HepG2 (cell line): ENCODE measurements around the gene TBC1D22A. TPM values are rescaled to one million over a fixed set of nuclear protein-coding genes. Genes with fewer than 3 reads are reported as not detected.

Experiments used
- ATAC-seq: fragments of 200-7000 bp; cut with Tn5 transposase; 3 replicates; pipeline ENCODE4 v1.9.1; 2020; ENCODE audit warnings: mild to moderate bottlenecking, moderate library complexity
- BruUV-seq: library from RNA; stranded (reverse); fragments of 400-500 nt; replicated peaks from 2 replicates; lab custom pipeline; 2021; lab: Mats Ljungman, UMichigan
- CTCF ChIA-PET: fragments of 300-600 bp; formaldehyde crosslinking; extraction: SDS; loops from one replicate; lab custom pipeline; 2021; ENCODE audit warnings: low total read pairs, inconsistent platforms, low intra/inter-chr PET ratio; lab: Yijun Ruan, JAX
- POLR2A ChIA-PET: fragments of 350-600 bp; sonication (Branson Sonifier 250); formaldehyde crosslinking; loops from one replicate; lab custom pipeline; 2020; ENCODE audit warnings: antibody characterized with exemption, inconsistent platforms; lab: Yijun Ruan, JAX
- DNase-seq: peaks from one replicate; pipeline ENCODE4 v3.0.0-alpha.2; 2015; ENCODE audit warnings: low spot score
- FAIRE-seq: peaks from 3 replicates; lab custom pipeline; 2011; peaks lifted over from hg19 to GRCh38; lab: Jason Lieb, UNC
- H2AFZ ChIP-seq: one replicate; pipeline ENCODE4 v1.6.1; 2011; ENCODE audit warnings: low read length, inconsistent platforms
- H3K27ac ChIP-seq: fragments of 300-600 bp; 3 replicates; pipeline ENCODE4 v1.8.0; 2011; ENCODE audit warnings: mixed run types, mild to moderate bottlenecking, mixed read lengths, low read length, inconsistent platforms; ENCODE audit not compliant: insufficient read depth; ENCODE audit errors: extremely low read length
- H3K27me3 ChIP-seq, 2 experiments: fragments of 200-600 bp in 1 of 2; 2 replicates in 1 of 2; 3 replicates in 1 of 2; pipeline versions ENCODE4 v1.6.0 to v1.8.0; 2011; ENCODE audit warnings: low read length in 2 of 2, mild to moderate bottlenecking in 2 of 2, moderate library complexity in 2 of 2, inconsistent platforms in 1 of 2; ENCODE audit not compliant: insufficient read depth in 2 of 2, control insufficient read depth in 1 of 2
- H3K36me3 ChIP-seq, 2 experiments: fragments of 200-600 bp in 1 of 2; replicated peaks in 1 of 2; 2 replicates in 1 of 2; 3 replicates in 1 of 2; pipeline versions ENCODE4 v1.5.1 to v1.8.0; 2011; ENCODE audit warnings: low read length in 2 of 2, inconsistent platforms in 1 of 2; ENCODE audit not compliant: insufficient read depth in 2 of 2, control insufficient read depth in 1 of 2
- H3K4me1 ChIP-seq: 2 replicates; pipeline ENCODE4 v1.5.1; 2012; ENCODE audit warnings: low read length, inconsistent platforms; ENCODE audit not compliant: insufficient read depth
- H3K4me2 ChIP-seq: 2 replicates; pipeline ENCODE4 v1.6.0; 2011; ENCODE audit warnings: low read depth, low read length, inconsistent platforms
- H3K4me3 ChIP-seq, 3 experiments: fragments of 200-600 bp in 1 of 3; sonication (generic), shearing (Covaris generic) in 1 of 3; replicated peaks in 1 of 3; 2 replicates each; pipeline ENCODE4 v1.5.1; 2011 to 2016; ENCODE audit warnings: low read length in 3 of 3, inconsistent platforms in 2 of 3, low read depth in 2 of 3, mild to moderate bottlenecking in 2 of 3, control low read depth in 1 of 3, mixed read lengths in 1 of 3; ENCODE audit not compliant: insufficient read depth in 1 of 3
- H3K79me2 ChIP-seq: one replicate; pipeline ENCODE4 v1.6.1; 2011; ENCODE audit warnings: low read length, inconsistent platforms; ENCODE audit not compliant: insufficient read depth
- H3K9ac ChIP-seq: 2 replicates; pipeline ENCODE4 v1.6.0; 2011; ENCODE audit warnings: mild to moderate bottlenecking, low read depth, low read length, inconsistent platforms; ENCODE audit not compliant: insufficient read depth
- H3K9me3 ChIP-seq: 2 replicates; pipeline ENCODE4 v1.5.1; 2012; ENCODE audit warnings: mild to moderate bottlenecking, low read length
- H4K20me1 ChIP-seq: 2 replicates; pipeline ENCODE4 v1.6.0; 2011; ENCODE audit warnings: inconsistent platforms, mild to moderate bottlenecking, low read length, moderate library complexity; ENCODE audit not compliant: insufficient read depth
- ARID2 ChIP-seq: sonication (generic); formaldehyde crosslinking; IDR thresholded peaks from 2 replicates; pipeline ENCODE4 v1.8.1; 2022; ENCODE audit warnings: mild to moderate bottlenecking, missing genetic modification reagents, borderline replicate concordance
- ARNTL ChIP-seq: sonication (generic); formaldehyde crosslinking; IDR thresholded peaks from 2 replicates; pipeline ENCODE4 v1.4.0; 2020; ENCODE audit warnings: mild to moderate bottlenecking, missing genetic modification reagents
- JUNB ChIP-seq: sonication (generic); formaldehyde crosslinking; IDR thresholded peaks from 2 replicates; pipeline ENCODE4 v1.8.0; 2022; ENCODE audit warnings: missing genetic modification reagents, mild to moderate bottlenecking, borderline replicate concordance
- MLLT10 ChIP-seq: sonication (generic); formaldehyde crosslinking; IDR thresholded peaks from 2 replicates; pipeline ENCODE4 v1.4.0; 2020; ENCODE audit warnings: missing genetic modification reagents
- SMYD3 ChIP-seq: sonication (generic); formaldehyde crosslinking; IDR thresholded peaks from 2 replicates; pipeline ENCODE4 v1.8.1; 2023; ENCODE audit warnings: mild to moderate bottlenecking, missing genetic modification reagents
- ZNF749 ChIP-seq: sonication (generic); formaldehyde crosslinking; IDR thresholded peaks from 2 replicates; pipeline ENCODE4 v1.8.0; 2022; ENCODE audit warnings: mild to moderate bottlenecking, missing genetic modification reagents, moderate library complexity, borderline replicate concordance
- ZNF776 ChIP-seq: sonication (generic); formaldehyde crosslinking; IDR thresholded peaks from 2 replicates; pipeline ENCODE4 v1.4.0; 2020; ENCODE audit warnings: mild to moderate bottlenecking, missing genetic modification reagents
- WGBS: methylation state at CpG from one replicate; pipeline ENCODE4 v1.1.6; 2017; ENCODE audit warnings: low lambda C conversion rate; 5-methylcytosine and 5-hydroxymethylcytosine counted together
- in situ Hi-C: cut with HindIII; loops from 2 replicates; pipeline ENCODE4 v1.10.0; 2017; ENCODE audit warnings: low pct_unique_long_range_greater_than_20kb; ENCODE audit not compliant: extremely low pct_ligation_motif_present
- intact Hi-C: fragments of 100-400 bp; cut with micrococcal nuclease; formaldehyde crosslinking; loops from one replicate; pipeline ENCODE4 v1.10.0; 2022; ENCODE audit not compliant: unreplicated experiment
- polyA plus RNA-seq, 8 experiments: library from polyadenylated mRNA; depleted of rRNA in 3 of 8; stranded (reverse) in 7 of 8; unstranded in 1 of 8; fragments of >200 nt; fragmentation: Illumina TruSeq in 4 of 8; extraction: Trizol in 4 of 8; gene quantifications; 2 replicates each; pipeline versions ENCODE4 v1.2.1 to v1.2.3, GENCODE V29; 2011 to 2016; ENCODE audit warnings: low read depth in 4 of 8, missing spikeins in 1 of 8, mixed read lengths in 1 of 8; ENCODE audit not compliant: insufficient read depth in 1 of 8
- total RNA-seq, 5 experiments: library from RNA; depleted of rRNA; stranded (reverse); fragments of >200 nt; fragmentation: Illumina TruSeq; extraction: Trizol; gene quantifications; 2 replicates each; pipeline ENCODE4 v1.2.3, GENCODE V29; 2016; ENCODE audit warnings: low read depth in 1 of 5
- TF ChIP-seq, protein P1 (sequence below): sonication (generic); formaldehyde crosslinking; IDR thresholded peaks from 2 replicates; pipeline ENCODE4 v1.4.0; 2020; ENCODE audit warnings: missing genetic modification reagents, borderline replicate concordance
- TF ChIP-seq, protein P2 (sequence below): sonication (generic); formaldehyde crosslinking; IDR thresholded peaks from 2 replicates; pipeline ENCODE4 v1.9.0; 2022; ENCODE audit warnings: low read depth, missing genetic modification reagents
- TF ChIP-seq, protein P3 (sequence below): IDR thresholded peaks from 2 replicates; pipeline ENCODE4 v1.6.1; 2016; ENCODE audit warnings: missing biosample characterization, missing genetic modification reagents, low read depth
- TF ChIP-seq, protein P4 (sequence below): sonication (generic); formaldehyde crosslinking; IDR thresholded peaks from 2 replicates; pipeline ENCODE4 v1.5.0; 2020; ENCODE audit warnings: mild to moderate bottlenecking, missing genetic modification reagents
- TF ChIP-seq, protein P5 (sequence below): sonication (generic); formaldehyde crosslinking; IDR thresholded peaks from 2 replicates; pipeline ENCODE4 v1.8.0; 2022; ENCODE audit warnings: mild to moderate bottlenecking, missing genetic modification reagents; ENCODE audit not compliant: insufficient replicate concordance
- TF ChIP-seq, protein P6 (sequence below): sonication (generic); formaldehyde crosslinking; IDR thresholded peaks from 2 replicates; pipeline ENCODE4 v1.5.0; 2020; ENCODE audit warnings: missing genetic modification reagents, mild to moderate bottlenecking, borderline replicate concordance

TBC1D22A gene
- total and polyA plus RNA-seq, 2 of the 13 experiments (the other 11 are each of a cell fraction or from before 2014, with no cell fraction given): 17.3 to 18.0 TPM

DNA sequence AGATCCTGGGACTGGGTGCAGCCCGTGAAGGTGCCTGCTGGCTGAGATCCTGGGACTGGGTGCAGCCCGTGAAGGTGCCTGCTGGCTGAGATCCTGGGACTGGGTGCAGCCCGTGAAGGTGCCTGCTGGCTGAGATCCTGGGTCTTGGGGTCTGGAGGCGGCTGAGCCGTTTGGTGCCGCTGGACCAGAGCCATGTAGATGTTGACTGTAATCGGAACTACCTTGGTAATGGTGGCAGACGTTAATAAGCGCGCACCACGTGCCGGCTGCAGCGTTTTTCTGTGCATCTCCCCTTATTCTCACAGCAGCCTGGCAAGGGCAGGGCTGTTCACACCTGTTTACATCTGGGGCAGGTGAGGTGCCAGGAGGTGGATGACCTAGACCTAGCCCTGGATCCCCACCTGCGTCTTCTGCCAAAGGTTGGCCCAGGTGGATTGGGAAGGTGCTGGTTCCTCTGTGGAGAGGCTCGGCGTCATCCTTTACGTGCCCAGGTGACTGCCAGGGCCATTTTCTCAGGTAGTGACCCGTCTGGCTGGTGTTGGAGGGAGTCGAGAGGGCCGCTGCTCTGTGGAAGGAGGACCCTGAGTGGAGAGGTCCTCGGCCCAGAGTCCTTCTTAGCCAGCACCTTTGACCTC, 382.5 kb downstream of the TBC1D22A start (continued):
- TF ChIP-seq, protein P1, sequence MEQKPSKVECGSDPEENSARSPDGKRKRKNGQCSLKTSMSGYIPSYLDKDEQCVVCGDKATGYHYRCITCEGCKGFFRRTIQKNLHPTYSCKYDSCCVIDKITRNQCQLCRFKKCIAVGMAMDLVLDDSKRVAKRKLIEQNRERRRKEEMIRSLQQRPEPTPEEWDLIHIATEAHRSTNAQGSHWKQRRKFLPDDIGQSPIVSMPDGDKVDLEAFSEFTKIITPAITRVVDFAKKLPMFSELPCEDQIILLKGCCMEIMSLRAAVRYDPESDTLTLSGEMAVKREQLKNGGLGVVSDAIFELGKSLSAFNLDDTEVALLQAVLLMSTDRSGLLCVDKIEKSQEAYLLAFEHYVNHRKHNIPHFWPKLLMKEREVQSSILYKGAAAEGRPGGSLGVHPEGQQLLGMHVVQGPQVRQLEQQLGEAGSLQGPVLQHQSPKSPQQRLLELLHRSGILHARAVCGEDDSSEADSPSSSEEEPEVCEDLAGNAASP: no peak
- TF ChIP-seq SMYD3 (CRISPR knock-in tag): no peak
- no peak for TF ChIP-seq JUNB (CRISPR knock-in tag)
- TF ChIP-seq, all 625 proteins: peak for 0

DNA sequence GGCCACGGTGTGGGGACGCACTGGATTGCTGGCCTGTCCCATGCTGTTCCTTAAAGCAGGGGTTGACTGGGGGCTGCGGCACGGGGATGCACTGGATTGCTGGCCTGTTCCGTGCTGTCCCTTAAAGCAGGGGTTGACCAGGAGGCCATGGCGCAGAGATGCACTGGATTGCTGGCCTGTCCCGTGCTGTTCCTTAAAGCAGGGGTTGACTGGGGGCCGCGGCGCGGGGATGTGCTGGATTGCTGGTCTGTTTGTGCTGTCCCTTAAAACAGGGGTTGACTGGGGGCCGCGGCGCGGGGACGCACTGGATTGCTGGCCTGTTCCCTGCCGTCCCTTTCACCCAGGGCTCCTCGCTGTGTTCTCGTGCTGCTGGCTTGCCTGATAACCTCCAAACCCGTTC, 383.4 kb downstream of the TBC1D22A start:
- Histone ChIP-seq H3K9me3 (no peaks in the 10 kb centered on the region), H3K4me1 (no peaks in the 10 kb centered on the region), H4K20me1 (0 out of 2 replicates have a peak, but pooled peaks cover 2% of the 10 kb centered on the region), H3K36me3 (no peaks in the 10 kb centered on the region), H3K4me2 (no peak overlapping the region), H3K79me2 (no peaks in the 10 kb centered on the region), H3K27me3 (no peaks in the 10 kb centered on the region), H3K27ac (no peak overlapping the region), H3K9ac (no peak overlapping the region), H2AFZ (no peak overlapping the region), H3K4me3 (no peak overlapping the region)
- FAIRE-seq: no peak
- no peak for DNase-seq
- WGBS: 89% methylated on average over 9 of the region's 20 CpGs
- intact Hi-C loops (no loop called here), in situ Hi-C loops (no loop called here)
- ChIA-PET POLR2A (no interaction called here), CTCF (no interaction called here)
- no TSS peak for BruUV-seq
- no peak for ATAC-seq
- TF ChIP-seq, protein P2, sequence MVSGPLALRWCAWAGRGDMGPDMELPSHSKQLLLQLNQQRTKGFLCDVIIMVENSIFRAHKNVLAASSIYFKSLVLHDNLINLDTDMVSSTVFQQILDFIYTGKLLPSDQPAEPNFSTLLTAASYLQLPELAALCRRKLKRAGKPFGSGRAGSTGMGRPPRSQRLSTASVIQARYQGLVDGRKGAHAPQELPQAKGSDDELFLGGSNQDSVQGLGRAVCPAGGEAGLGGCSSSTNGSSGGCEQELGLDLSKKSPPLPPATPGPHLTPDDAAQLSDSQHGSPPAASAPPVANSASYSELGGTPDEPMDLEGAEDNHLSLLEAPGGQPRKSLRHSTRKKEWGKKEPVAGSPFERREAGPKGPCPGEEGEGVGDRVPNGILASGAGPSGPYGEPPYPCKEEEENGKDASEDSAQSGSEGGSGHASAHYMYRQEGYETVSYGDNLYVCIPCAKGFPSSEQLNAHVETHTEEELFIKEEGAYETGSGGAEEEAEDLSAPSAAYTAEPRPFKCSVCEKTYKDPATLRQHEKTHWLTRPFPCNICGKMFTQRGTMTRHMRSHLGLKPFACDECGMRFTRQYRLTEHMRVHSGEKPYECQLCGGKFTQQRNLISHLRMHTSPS (CRISPR knock-in tag): no peak
- TF ChIP-seq ARNTL (CRISPR knock-in tag): no peak
- TF ChIP-seq, protein P3, sequence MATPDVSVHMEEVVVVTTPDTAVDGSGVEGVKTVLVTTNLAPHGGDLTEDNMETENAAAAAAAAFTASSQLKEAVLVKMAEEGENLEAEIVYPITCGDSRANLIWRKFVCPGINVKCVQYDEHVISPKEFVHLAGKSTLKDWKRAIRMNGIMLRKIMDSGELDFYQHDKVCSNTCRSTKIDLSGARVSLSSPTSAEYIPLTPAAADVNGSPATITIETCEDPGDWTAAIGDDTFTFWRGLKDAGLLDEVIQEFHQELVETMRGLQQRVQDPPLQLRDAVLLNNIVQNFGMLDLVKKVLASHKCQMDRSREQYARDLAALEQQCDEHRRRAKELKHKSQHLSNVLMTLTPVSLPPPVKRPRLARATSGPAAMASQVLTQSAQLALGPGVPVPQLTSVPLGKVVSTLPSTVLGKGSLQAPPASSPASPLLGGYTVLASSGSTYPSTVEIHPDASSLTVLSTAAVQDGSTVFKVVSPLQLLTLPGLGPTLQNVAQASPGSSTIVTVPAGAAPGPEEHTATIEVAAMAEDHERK: no peak
- no peak for TF ChIP-seq ZNF749 (CRISPR knock-in tag)
- TF ChIP-seq, protein P4, sequence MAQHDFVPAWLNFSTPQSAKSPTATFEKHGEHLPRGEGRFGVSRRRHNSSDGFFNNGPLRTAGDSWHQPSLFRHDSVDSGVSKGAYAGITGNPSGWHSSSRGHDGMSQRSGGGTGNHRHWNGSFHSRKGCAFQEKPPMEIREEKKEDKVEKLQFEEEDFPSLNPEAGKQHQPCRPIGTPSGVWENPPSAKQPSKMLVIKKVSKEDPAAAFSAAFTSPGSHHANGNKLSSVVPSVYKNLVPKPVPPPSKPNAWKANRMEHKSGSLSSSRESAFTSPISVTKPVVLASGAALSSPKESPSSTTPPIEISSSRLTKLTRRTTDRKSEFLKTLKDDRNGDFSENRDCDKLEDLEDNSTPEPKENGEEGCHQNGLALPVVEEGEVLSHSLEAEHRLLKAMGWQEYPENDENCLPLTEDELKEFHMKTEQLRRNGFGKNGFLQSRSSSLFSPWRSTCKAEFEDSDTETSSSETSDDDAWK (CRISPR knock-in tag): no peak
- TF ChIP-seq, protein P5, sequence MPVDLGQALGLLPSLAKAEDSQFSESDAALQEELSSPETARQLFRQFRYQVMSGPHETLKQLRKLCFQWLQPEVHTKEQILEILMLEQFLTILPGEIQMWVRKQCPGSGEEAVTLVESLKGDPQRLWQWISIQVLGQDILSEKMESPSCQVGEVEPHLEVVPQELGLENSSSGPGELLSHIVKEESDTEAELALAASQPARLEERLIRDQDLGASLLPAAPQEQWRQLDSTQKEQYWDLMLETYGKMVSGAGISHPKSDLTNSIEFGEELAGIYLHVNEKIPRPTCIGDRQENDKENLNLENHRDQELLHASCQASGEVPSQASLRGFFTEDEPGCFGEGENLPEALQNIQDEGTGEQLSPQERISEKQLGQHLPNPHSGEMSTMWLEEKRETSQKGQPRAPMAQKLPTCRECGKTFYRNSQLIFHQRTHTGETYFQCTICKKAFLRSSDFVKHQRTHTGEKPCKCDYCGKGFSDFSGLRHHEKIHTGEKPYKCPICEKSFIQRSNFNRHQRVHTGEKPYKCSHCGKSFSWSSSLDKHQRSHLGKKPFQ: no peak
- TF ChIP-seq MLLT10 (CRISPR knock-in tag): no peak
- TF ChIP-seq, protein P6, sequence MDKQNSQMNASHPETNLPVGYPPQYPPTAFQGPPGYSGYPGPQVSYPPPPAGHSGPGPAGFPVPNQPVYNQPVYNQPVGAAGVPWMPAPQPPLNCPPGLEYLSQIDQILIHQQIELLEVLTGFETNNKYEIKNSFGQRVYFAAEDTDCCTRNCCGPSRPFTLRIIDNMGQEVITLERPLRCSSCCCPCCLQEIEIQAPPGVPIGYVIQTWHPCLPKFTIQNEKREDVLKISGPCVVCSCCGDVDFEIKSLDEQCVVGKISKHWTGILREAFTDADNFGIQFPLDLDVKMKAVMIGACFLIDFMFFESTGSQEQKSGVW: no peak
- no peak for TF ChIP-seq ZNF776 (CRISPR knock-in tag)
- TF ChIP-seq ARID2 (CRISPR knock-in tag): no peak
